H9 (cell line): Measurements from ENCODE around the gene PTTG1IP. TPM values are rescaled to one million over a fixed set of nuclear protein-coding genes. Genes with fewer than 3 reads are reported as not detected.

ENCODE experiments used
- DNase-seq: peaks from one replicate; pipeline ENCODE4 v3.0.0-alpha.2; 2017
- H2AFZ ChIP-seq: one replicate; pipeline ENCODE4 v1.6.1; 2013; ENCODE audit warnings: mild to moderate bottlenecking, low read length, control low read depth, moderate library complexity
- H2AK5ac ChIP-seq: 2 replicates; pipeline ENCODE4 v1.6.1; 2013; ENCODE audit warnings: low read length, control low read depth, mixed read lengths; ENCODE audit not compliant: insufficient read length
- H2BK120ac ChIP-seq: one replicate; pipeline ENCODE4 v1.6.1; 2013; ENCODE audit warnings: low read depth, mild to moderate bottlenecking, low read length, control low read depth, inconsistent platforms; ENCODE audit not compliant: poor library complexity, severe bottlenecking
- H2BK12ac ChIP-seq: 2 replicates; pipeline ENCODE4 v1.6.1; 2013; ENCODE audit warnings: low read length, control low read depth, mixed read lengths, low read depth; ENCODE audit not compliant: insufficient read length
- H2BK15ac ChIP-seq: 2 replicates; pipeline ENCODE4 v1.6.1; 2013; ENCODE audit warnings: low read depth, low read length, control low read depth
- H2BK20ac ChIP-seq: one replicate; pipeline ENCODE4 v1.6.1; 2013; ENCODE audit warnings: low read depth, mild to moderate bottlenecking, low read length, control low read depth, inconsistent platforms; ENCODE audit not compliant: poor library complexity, severe bottlenecking
- H2BK5ac ChIP-seq: 2 replicates; pipeline ENCODE4 v1.6.1; 2013; ENCODE audit warnings: low read length, control low read depth, mixed read lengths; ENCODE audit not compliant: insufficient read length
- H3K14ac ChIP-seq: 2 replicates; pipeline ENCODE4 v1.6.1; 2013; ENCODE audit warnings: low read length, control low read depth; ENCODE audit not compliant: insufficient read depth
- H3K18ac ChIP-seq: 2 replicates; pipeline ENCODE4 v1.6.1; 2013; ENCODE audit warnings: low read depth, mild to moderate bottlenecking, mixed read lengths, low read length, control low read depth; ENCODE audit not compliant: insufficient read length
- H3K23ac ChIP-seq: 2 replicates; pipeline ENCODE4 v1.6.1; 2013; ENCODE audit warnings: low read length, control low read depth, mixed read lengths, low read depth; ENCODE audit not compliant: insufficient read length
- H3K23me2 ChIP-seq: 2 replicates; pipeline ENCODE4 v1.6.1; 2013; ENCODE audit warnings: low read depth, mild to moderate bottlenecking, mixed read lengths, low read length, control low read depth; ENCODE audit not compliant: insufficient read length, poor library complexity, severe bottlenecking
- H3K27ac ChIP-seq: 2 replicates; pipeline ENCODE4 v1.5.1; 2013; ENCODE audit warnings: low read length, control low read depth, mixed read lengths, low read depth; ENCODE audit not compliant: insufficient read length
- H3K27me3 ChIP-seq: 2 replicates; pipeline ENCODE4 v1.6.1; 2013; ENCODE audit warnings: low read length, control low read depth, inconsistent platforms; ENCODE audit not compliant: insufficient read depth
- H3K4ac ChIP-seq: 2 replicates; pipeline ENCODE4 v1.6.1; 2013; ENCODE audit warnings: low read depth, mild to moderate bottlenecking, control low read depth, inconsistent platforms, low read length, moderate library complexity
- H3K4me1 ChIP-seq: 2 replicates; pipeline ENCODE4 v1.6.1; 2013; ENCODE audit warnings: low read length, control low read depth, inconsistent platforms; ENCODE audit not compliant: insufficient read depth
- H3K4me2 ChIP-seq: 2 replicates; pipeline ENCODE4 v1.6.1; 2013; ENCODE audit warnings: low read length, control low read depth, mixed read lengths; ENCODE audit not compliant: insufficient read length, insufficient read depth
- H3K56ac ChIP-seq: 2 replicates; pipeline ENCODE4 v1.6.1; 2013; ENCODE audit warnings: low read depth, mild to moderate bottlenecking, mixed read lengths, low read length, control low read depth; ENCODE audit not compliant: insufficient read length
- H3K79me1 ChIP-seq: 2 replicates; pipeline ENCODE4 v1.6.1; 2013; ENCODE audit warnings: low read depth, mild to moderate bottlenecking, moderate library complexity, low read length, control low read depth, inconsistent platforms; ENCODE audit not compliant: insufficient read depth, poor library complexity, severe bottlenecking
- H3K79me2 ChIP-seq: 2 replicates; pipeline ENCODE4 v1.6.1; 2013; ENCODE audit warnings: low read length, control low read depth, inconsistent platforms; ENCODE audit not compliant: insufficient read depth
- H3K9ac ChIP-seq: 2 replicates; pipeline ENCODE4 v1.6.1; 2013; ENCODE audit warnings: low read length, control low read depth, mixed read lengths; ENCODE audit not compliant: insufficient read length; ENCODE audit errors: extremely low read depth
- H3K9me3 ChIP-seq: one replicate; pipeline ENCODE4 v1.6.1; 2013; ENCODE audit warnings: low read depth, low read length, inconsistent platforms; ENCODE audit not compliant: control insufficient read depth
- H3T11ph ChIP-seq: one replicate; pipeline ENCODE4 v1.6.1; 2013; ENCODE audit warnings: mild to moderate bottlenecking, low read length, control low read depth, inconsistent platforms
- H4K20me1 ChIP-seq: one replicate; pipeline ENCODE4 v1.6.1; 2013; ENCODE audit not compliant: control insufficient read depth, insufficient read length, insufficient read depth
- H4K5ac ChIP-seq: 2 replicates; pipeline ENCODE4 v1.6.1; 2013; ENCODE audit warnings: low read depth, mild to moderate bottlenecking, mixed read lengths, low read length, control low read depth; ENCODE audit not compliant: insufficient read length
- H4K8ac ChIP-seq: replicated peaks from 2 replicates; pipeline ENCODE4 v1.6.1; 2013; ENCODE audit warnings: low read length, control low read depth, mixed read lengths, low read depth; ENCODE audit not compliant: insufficient read length
- H4K91ac ChIP-seq: 2 replicates; pipeline ENCODE4 v1.6.1; 2013; ENCODE audit warnings: low read depth, mild to moderate bottlenecking, moderate library complexity, mixed read lengths, low read length, control low read depth; ENCODE audit not compliant: insufficient read length
- H3K27ac Mint-ChIP-seq, 3 experiments: 2 replicates in 2 of 3; 3 replicates in 1 of 3; pipeline ENCODE4 v1.8.0; 2020 to 2021; ENCODE audit warnings: mixed read lengths in 3 of 3, mild to moderate bottlenecking in 1 of 3, moderate library complexity in 1 of 3
- H3K27me3 Mint-ChIP-seq: 2 replicates; pipeline ENCODE4 v1.8.0; 2021; ENCODE audit warnings: low read depth, mild to moderate bottlenecking, moderate library complexity, mixed read lengths
- H3K36me3 Mint-ChIP-seq, 3 experiments: 2 replicates in 2 of 3; 3 replicates in 1 of 3; pipeline ENCODE4 v1.8.0; 2020 to 2021; ENCODE audit warnings: low read depth in 3 of 3, mixed read lengths in 3 of 3; ENCODE audit not compliant: insufficient read depth in 1 of 3
- H3K4me1 Mint-ChIP-seq, 2 experiments: 2 replicates each; pipeline ENCODE4 v1.8.0; 2020; ENCODE audit warnings: mixed read lengths in 2 of 2
- H3K4me3 Mint-ChIP-seq, 2 experiments: 2 replicates in 1 of 2; 3 replicates in 1 of 2; pipeline ENCODE4 v1.8.0; 2020 to 2021; ENCODE audit warnings: mild to moderate bottlenecking in 2 of 2, mixed read lengths in 2 of 2, moderate library complexity in 1 of 2
- H3K9me3 Mint-ChIP-seq, 2 experiments: 2 replicates in 1 of 2; 3 replicates in 1 of 2; pipeline ENCODE4 v1.8.0; 2020; ENCODE audit warnings: mild to moderate bottlenecking in 2 of 2, mixed read lengths in 2 of 2, moderate library complexity in 1 of 2
- CTCF ChIP-seq: fragments of 200-600 bp; sonication (generic); conservative IDR thresholded peaks from 3 replicates; pipeline ENCODE4 v1.8.0; 2021; ENCODE audit warnings: antibody characterized with exemption, mild to moderate bottlenecking
- WGBS: extraction: QIAGEN DNeasy Blood & Tissue Kit; methylation state at CpG from one replicate; pipeline ENCODE4 v1.1.7; 2013; ENCODE audit warnings: missing lambda C conversion rate, low lambda C conversion rate, mixed read lengths; ENCODE audit not compliant: insufficient read length; ENCODE audit errors: extremely low coverage; 5-methylcytosine and 5-hydroxymethylcytosine counted together
- total RNA-seq: library from RNA; stranded (reverse); gene quantifications from 2 replicates; pipeline ENCODE4 v1.2.1, GENCODE V29; 2021

The PTTG1IP gene
- total RNA-seq, 1 experiment from 2014 or later = 107 TPM

- Histone ChIP-seq H3K23me2 (no peaks in the 10 kb centered on the region), H2AFZ (no peak overlapping the region), H3K9ac (no peak overlapping the region), H2BK120ac (no peak overlapping the region), H3K27ac (no peak overlapping the region), H3K79me1 (no peaks in the 10 kb centered on the region), H4K5ac (no peak overlapping the region), H2AK5ac (no peak overlapping the region), H4K8ac (no peak overlapping the region), H4K20me1 (no peaks in the 10 kb centered on the region), H3K4me2 (no peak overlapping the region), H3T11ph (no peak overlapping the region), H3K56ac (no peak overlapping the region), H3K23ac (no peak overlapping the region), H2BK15ac (no peak overlapping the region), H3K9me3 (no peaks in the 10 kb centered on the region), H3K4ac (no peak overlapping the region), H3K14ac (no peak overlapping the region), H2BK5ac (no peak overlapping the region), H3K4me1 (0 out of 2 replicates have a peak, but pooled peaks cover 1% of the 10 kb centered on the region), H4K91ac (no peak overlapping the region), H2BK12ac (no peak overlapping the region), H3K18ac (no peak overlapping the region), H3K27me3 (no peaks in the 10 kb centered on the region), H2BK20ac (no peak overlapping the region), H3K79me2 (no peaks in the 10 kb centered on the region)
- no peak for TF ChIP-seq CTCF
- H3K4me1 Mint-ChIP-seq = peaks cover 7 to 10% of the 10 kb centered on the region in 2 experiments
- no peak overlapping the region for H3K27ac Mint-ChIP-seq
- H3K27me3 Mint-ChIP-seq = no peaks in the 10 kb centered on the region
- no CpG with 5 or more reads among the region's 20 CpGs for WGBS
- H3K36me3 Mint-ChIP-seq = peaks cover 30 to 63% (median 54%) of the 10 kb centered on the region in 3 experiments; a peak in 6 of 7 replicates
- no peak for DNase-seq
- no peak overlapping the region for H3K4me3 Mint-ChIP-seq
- no peaks in the 10 kb centered on the region for H3K9me3 Mint-ChIP-seq
Measured at GRCh38 chr21:44850208-44850800, 23.2 kb downstream of the PTTG1IP start.
